ENCODE results near the gene KLHL5.
A peak's percentile ranks its signal among the peaks of the same experiment; 100 is the strongest.
"Not testable (repeated sequence)": the region's sequence is repeated elsewhere in the genome, so short reads cannot be mapped to it uniquely, and the experiment has no call there.

The KLHL5 gene

GRCh38 chr4:39078829-39079228, 16.8 kb downstream of the KLHL5 start:
- no peak overlapping the region for H3K4me3 ChIP-seq (ENCODE audit: low read depth, low read length)
- no peak for DNase-seq (ENCODE audit: low read depth)

DNA sequence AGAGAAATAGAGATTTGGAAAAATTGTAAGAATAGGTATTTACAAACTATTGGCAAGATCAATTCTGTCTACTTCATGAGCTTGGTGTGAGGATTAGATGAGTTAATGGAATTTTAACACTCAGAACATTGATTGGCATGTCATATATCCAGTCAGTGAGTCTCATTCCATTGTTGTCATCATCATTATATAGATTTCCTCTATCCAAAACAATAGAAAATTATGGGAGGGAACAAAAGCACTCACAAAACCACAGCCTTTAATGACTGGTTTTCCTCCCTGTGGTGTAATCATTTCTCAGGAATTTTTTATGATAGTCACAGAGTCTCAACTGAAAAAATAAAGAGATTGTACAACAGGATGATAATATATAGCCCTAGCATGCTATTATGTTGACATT, 21.1 kb downstream of the KLHL5 start:
- peak; percentile 9 for DNase-seq (ENCODE audit: low read depth)
- no peak overlapping the region for H3K4me3 ChIP-seq (ENCODE audit: low read depth, low read length)

GRCh38 chr4:39085891-39086290, 23.9 kb downstream of the KLHL5 start:
- no peak overlapping the region for H3K4me3 ChIP-seq (ENCODE audit: low read depth, low read length)
- DNase-seq (ENCODE audit: low read depth) = peak; percentile 3

GRCh38 chr4:39096847-39097246, 34.8 kb downstream of the KLHL5 start:
- H3K4me3 ChIP-seq (ENCODE audit: low read depth, low read length) = no peak overlapping the region
- no peak for DNase-seq (ENCODE audit: low read depth)

GRCh38 chr4:39097290-39097689, 35.3 kb downstream of the KLHL5 start:
- DNase-seq (ENCODE audit: low read depth) = no peak
- no peak overlapping the region for H3K4me3 ChIP-seq (ENCODE audit: low read depth, low read length)

- no peak for DNase-seq (ENCODE audit: low read depth)
- no peak overlapping the region for H3K4me3 ChIP-seq (ENCODE audit: low read depth, low read length)
Measured at GRCh38 chr4:39102297-39102696, 40.3 kb downstream of the KLHL5 start.

DNA sequence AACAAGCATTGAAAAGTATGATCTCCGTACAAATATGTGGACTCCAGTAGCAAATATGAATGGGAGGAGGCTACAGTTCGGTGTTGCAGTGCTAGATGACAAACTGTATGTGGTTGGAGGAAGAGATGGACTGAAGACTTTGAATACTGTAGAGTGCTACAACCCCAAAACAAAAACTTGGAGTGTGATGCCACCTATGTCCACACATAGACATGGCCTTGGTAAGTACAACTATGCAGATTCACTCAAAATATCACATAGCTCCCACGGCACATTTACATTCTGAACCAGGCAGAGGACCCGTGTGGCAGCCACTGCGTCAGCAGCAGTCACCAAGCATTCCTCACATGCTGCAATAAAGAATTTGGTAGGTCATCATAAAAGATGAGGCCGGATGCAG, 41.3 kb downstream of the KLHL5 start:
- DNase-seq (ENCODE audit: low read depth) = no peak
- no peak overlapping the region for H3K4me3 ChIP-seq (ENCODE audit: low read depth, low read length)

DNA sequence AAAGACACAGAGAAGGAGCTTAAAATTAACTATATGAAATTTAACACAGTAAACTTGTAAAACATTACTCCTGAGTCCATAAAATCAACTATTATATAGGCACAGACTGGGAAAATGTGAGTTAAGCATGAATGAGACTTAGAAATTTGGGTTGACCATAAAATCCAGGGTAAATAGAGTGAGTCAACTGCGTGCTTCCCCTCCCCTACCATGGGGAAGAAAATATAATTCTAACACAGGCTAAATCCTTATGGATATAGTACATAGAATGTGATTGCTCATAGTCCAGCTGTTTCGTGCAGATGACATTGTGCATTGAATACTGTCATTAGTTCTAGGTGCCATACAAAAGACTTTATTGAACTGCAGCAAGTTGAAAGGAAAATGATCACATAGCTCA, 42.2 kb downstream of the KLHL5 start:
- no peak for DNase-seq (ENCODE audit: low read depth)
- H3K4me3 ChIP-seq (ENCODE audit: low read depth, low read length) = no peak overlapping the region

GRCh38 chr4:39106011-39106410, 44.0 kb downstream of the KLHL5 start:
- no peak overlapping the region for H3K4me3 ChIP-seq (ENCODE audit: low read depth, low read length)
- no peak for DNase-seq (ENCODE audit: low read depth)

- no peak overlapping the region for H3K4me3 ChIP-seq (ENCODE audit: low read depth, low read length)
- no peak for DNase-seq (ENCODE audit: low read depth)
Measured at GRCh38 chr4:39114436-39114835, 52.4 kb downstream of the KLHL5 start.

DNA sequence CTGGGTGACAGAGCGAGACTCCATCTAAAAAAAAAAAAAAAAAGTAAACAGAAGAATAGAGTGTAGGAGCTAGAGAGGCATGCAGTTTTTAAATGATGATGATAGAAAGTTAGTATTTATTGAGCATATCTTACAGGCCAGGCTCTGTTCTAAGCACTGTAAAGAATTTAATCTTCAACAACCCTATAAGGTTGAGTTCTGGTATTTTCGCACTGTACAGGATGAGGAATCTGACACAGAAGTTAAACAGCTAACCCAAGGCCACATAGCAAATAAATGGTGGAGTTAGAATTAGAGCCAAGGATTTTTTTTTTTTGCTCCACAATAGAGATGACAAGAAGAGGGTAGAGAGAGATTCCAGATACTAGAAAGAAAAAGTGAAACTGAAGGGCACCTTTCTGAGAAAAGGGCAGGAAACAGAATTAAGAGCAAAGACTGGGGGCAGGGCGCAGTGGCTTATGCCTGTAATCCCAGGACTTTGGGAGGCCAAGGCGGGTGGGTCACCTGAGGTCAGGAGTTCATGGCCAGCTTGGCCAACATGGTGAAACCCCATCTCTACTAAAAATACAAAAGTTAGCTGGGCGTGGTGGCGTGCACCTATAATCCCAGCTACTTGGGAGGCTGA, 56.1 kb downstream of the KLHL5 start:
- no peak overlapping the region for H3K4me3 ChIP-seq (ENCODE audit: low read depth, low read length)
- no peak for DNase-seq (ENCODE audit: low read depth)

DNA sequence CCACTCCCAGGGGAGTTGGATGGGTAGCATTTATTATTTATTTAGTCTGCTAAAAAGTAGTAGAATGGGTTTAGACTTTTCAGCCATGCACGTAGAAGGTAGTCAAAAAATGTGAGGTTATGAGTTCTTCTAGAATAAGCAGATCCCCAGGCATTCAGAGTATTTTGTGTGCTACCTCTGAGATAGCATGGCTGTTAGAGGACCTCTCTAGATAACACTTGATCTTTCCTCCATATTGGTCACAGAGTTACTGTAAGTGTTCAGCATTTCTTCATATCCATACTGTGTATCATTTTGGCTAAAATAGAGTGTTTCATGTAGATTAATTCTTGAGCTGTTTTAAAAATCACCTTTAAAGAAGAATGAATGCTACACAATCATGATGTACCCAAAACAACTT, 58.4 kb downstream of the KLHL5 start:
- no peak overlapping the region for H3K4me3 ChIP-seq (ENCODE audit: low read depth, low read length)
- DNase-seq (ENCODE audit: low read depth) = no peak

GRCh38 chr4:39124885-39125599, 63.0 kb downstream of the KLHL5 start:
- DNase-seq (ENCODE audit: low read depth) = no peak
- H3K4me3 ChIP-seq (ENCODE audit: low read depth, low read length) = no peak overlapping the region

- DNase-seq (ENCODE audit: low read depth) = no peak
Measured at GRCh38 chr4:39125600-39125985, 63.6 kb downstream of the KLHL5 start.

DNA sequence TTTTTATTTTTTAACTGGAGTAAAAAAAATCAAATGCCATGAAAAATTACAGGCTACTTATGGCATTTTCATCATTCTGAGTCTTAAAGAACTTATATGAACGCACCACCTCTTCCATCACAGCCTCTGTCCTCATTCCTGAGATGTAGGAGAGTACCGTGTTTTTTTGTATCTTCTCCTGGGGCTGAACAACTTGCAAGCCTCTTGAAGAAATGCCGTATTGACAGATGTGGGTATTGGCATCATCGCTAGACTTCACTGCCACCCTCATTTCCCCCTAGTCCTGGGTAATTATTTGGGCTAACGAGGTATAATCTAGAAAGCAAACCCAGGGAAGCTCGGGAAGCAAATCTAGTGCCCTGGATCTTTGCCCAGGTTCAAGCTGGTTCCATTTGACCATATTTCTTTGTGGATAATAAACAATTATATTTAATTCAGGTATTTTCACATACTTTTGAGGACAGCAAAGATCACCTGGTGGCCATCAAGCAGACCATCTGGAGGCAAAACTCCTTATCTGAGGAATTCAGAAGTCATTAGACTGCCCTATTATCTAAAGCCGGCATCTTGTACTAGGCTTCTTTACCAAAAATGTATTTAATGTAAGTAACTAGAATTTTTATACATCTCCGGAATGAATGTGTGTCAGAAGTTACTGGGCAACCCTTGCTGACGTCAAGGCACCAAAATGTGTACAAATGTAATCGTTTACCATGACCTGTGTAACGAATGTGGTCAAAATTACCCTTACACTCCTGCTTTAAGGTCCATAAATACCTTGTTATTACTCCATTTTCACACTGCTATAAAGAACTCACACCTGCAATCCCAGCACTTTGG, 64.4 kb downstream of the KLHL5 start:
- DNase-seq (ENCODE audit: low read depth) = no peak
- no peak overlapping the region for H3K4me3 ChIP-seq (ENCODE audit: low read depth, low read length)

More at GRCh38 chr4:39125600-39125985, 63.6 kb downstream of the KLHL5 start:
- H3K4me3 ChIP-seq (ENCODE audit: low read depth, low read length) = no peak overlapping the region

DNA sequence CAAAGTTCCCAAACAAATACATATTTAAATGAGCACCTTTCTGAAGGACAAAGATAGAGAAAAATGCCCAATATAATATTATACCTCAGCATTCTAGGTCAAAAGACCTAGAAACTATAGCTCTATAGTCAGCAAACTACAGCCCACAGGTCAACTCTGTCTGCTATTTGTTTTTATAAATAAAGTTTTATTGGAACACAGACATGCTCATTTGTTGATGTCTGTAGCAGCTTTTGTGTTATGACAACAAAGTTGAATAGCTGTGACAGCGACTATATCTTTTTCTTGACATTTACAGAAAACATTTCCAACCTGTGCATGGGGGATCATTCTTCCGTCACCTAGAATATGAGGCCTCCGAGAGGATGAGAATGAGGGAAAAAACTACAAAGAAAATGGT, 71.6 kb downstream of the KLHL5 start:
- DNase-seq (ENCODE audit: low read depth) = no peak
- no peak overlapping the region for H3K4me3 ChIP-seq (ENCODE audit: low read depth, low read length)

DNA sequence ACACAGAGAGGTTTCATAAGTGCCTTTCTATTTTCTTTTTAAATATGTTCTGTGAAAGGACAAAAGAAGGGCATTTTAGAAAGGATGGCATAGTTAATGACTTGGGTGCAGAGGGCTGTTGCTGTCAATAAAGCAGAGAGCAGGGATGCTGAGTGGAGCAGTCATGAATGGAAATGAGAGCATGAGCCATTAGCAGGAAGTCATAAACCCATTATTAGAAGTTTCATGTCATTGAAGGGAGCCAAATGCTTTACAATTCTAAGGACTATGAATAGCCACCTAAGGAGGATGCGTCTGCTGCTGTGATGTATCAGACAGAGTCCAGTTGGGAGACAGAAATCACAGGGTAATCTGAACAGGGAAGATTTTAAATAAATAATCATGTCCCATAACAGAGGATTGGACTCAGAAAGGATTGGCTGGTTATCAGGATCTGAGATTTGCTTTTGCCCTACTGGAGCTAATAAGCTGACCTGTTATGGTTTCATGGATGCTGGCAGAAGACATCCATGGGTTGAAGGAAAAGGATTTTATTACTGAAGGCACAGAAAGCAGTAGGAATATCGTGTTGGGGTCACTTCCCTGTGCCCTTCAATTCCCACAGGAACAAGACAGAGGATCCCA, 72.8 kb downstream of the KLHL5 start:
- H3K4me3 ChIP-seq (ENCODE audit: low read depth, low read length) = no peak overlapping the region
- no peak for DNase-seq (ENCODE audit: low read depth)

- not testable (repeated sequence) for DNase-seq (ENCODE audit: low read depth); H3K4me3 ChIP-seq (ENCODE audit: low read depth, low read length)
Measured at GRCh38 chr4:39138227-39138626, 76.2 kb downstream of the KLHL5 start.

- no peak for DNase-seq (ENCODE audit: low read depth)
- no peak overlapping the region for H3K4me3 ChIP-seq (ENCODE audit: low read depth, low read length)
Measured at GRCh38 chr4:39146211-39146610, 84.2 kb downstream of the KLHL5 start.

- DNase-seq (ENCODE audit: low read depth) = no peak
Measured at GRCh38 chr4:39154009-39154408, 92.0 kb downstream of the KLHL5 start.

More at GRCh38 chr4:39154009-39154408, 92.0 kb downstream of the KLHL5 start:
- H3K4me3 ChIP-seq (ENCODE audit: low read depth, low read length) = no peak overlapping the region

All from skeletal muscle cell (primary cell).